Caco-2 (cell line): Measurements from ENCODE around the gene RASGRF2. TPM values are rescaled to one million over a fixed set of nuclear protein-coding genes. Genes with fewer than 3 reads are reported as not detected.

Source experiments
- BruUV-seq: library from RNA; stranded (reverse); fragments of 400-500 nt; replicated peaks from 2 replicates; lab custom pipeline; 2021; lab: Mats Ljungman, UMichigan
- CTCF ChIA-PET: fragments of 300-600 bp; sonication (Branson Sonifier 250); formaldehyde crosslinking; loops from one replicate; lab custom pipeline; 2022; ENCODE audit warnings: antibody characterized with exemption; lab: Charles Lee
- POLR2A ChIA-PET: fragments of 300-600 bp; sonication (Branson Sonifier 250); formaldehyde crosslinking; loops from one replicate; lab custom pipeline; 2022; ENCODE audit warnings: antibody characterized with exemption; lab: Charles Lee
- DNase-seq, 2 experiments: peaks; one replicate each; pipeline versions ENCODE4 v3.0.0 to v3.0.0-alpha.2; 2020 to 2022
- H3K27me3 ChIP-seq: replicated peaks from 2 replicates; pipeline ENCODE4 v1.6.0; 2011; ENCODE audit warnings: low read length; ENCODE audit not compliant: control insufficient read depth, insufficient read depth
- H3K36me3 ChIP-seq: 2 replicates; pipeline ENCODE4 v1.5.1; 2011; ENCODE audit warnings: low read length; ENCODE audit not compliant: control insufficient read depth, insufficient read depth
- H3K4me1 ChIP-seq: fragments of 250-450 bp; sonication (Bioruptor Pico); 2 replicates; pipeline ENCODE4 v1.5.1; 2020; ENCODE audit warnings: mild to moderate bottlenecking
- H3K4me3 ChIP-seq: 2 replicates; pipeline ENCODE4 v1.5.1; 2011; ENCODE audit warnings: low read depth, mild to moderate bottlenecking, control low read depth, low read length
- H3K9me3 ChIP-seq: fragments of 250-450 bp; sonication (Bioruptor Pico); 2 replicates; pipeline ENCODE4 v1.5.1; 2020; ENCODE audit warnings: mild to moderate bottlenecking, moderate library complexity
- H3K27ac Mint-ChIP-seq: one replicate; pipeline ENCODE4 v1.8.0; 2022; ENCODE audit warnings: mixed read lengths; ENCODE audit not compliant: unreplicated experiment
- H3K27me3 Mint-ChIP-seq: one replicate; pipeline ENCODE4 v1.8.0; 2022; ENCODE audit warnings: mixed read lengths; ENCODE audit not compliant: insufficient read depth, unreplicated experiment
- H3K36me3 Mint-ChIP-seq: one replicate; pipeline ENCODE4 v1.8.0; 2022; ENCODE audit warnings: mild to moderate bottlenecking, mixed read lengths; ENCODE audit not compliant: insufficient read depth, unreplicated experiment
- H3K4me1 Mint-ChIP-seq: one replicate; pipeline ENCODE4 v1.8.0; 2022; ENCODE audit warnings: low read depth, mixed read lengths; ENCODE audit not compliant: unreplicated experiment
- H3K4me3 Mint-ChIP-seq: one replicate; pipeline ENCODE4 v1.8.0; 2022; ENCODE audit warnings: mild to moderate bottlenecking, moderate library complexity, mixed read lengths; ENCODE audit not compliant: unreplicated experiment
- H3K9me3 Mint-ChIP-seq: one replicate; pipeline ENCODE4 v1.8.0; 2022; ENCODE audit warnings: mixed read lengths; ENCODE audit not compliant: unreplicated experiment
- intact Hi-C: fragments of 100-400 bp; cut with micrococcal nuclease; formaldehyde crosslinking; loops from one replicate; pipeline ENCODE4 v1.10.0; 2022; ENCODE audit not compliant: unreplicated experiment
- total RNA-seq: library from RNA; stranded (reverse); gene quantifications from 2 replicates; pipeline ENCODE4 v1.2.3, GENCODE V29; 2022
- TF ChIP-seq, protein P1 (sequence below), 2 experiments: fragments of 200-600 bp in 1 of 2; IDR thresholded peaks; 1 replicate in 1 of 2; 2 replicates in 1 of 2; pipeline versions ENCODE4 v1.5.1 to v1.8.0; 2011 to 2022; ENCODE audit warnings: antibody characterized with exemption in 1 of 2, control low read depth in 1 of 2, inconsistent platforms in 1 of 2, low read depth in 1 of 2, low read length in 1 of 2, mild to moderate bottlenecking in 1 of 2, moderate library complexity in 1 of 2; ENCODE audit not compliant: insufficient read depth in 1 of 2, severe bottlenecking in 1 of 2, unreplicated experiment in 1 of 2

RASGRF2 gene
- total RNA-seq, 1 experiment from 2014 or later, result 23.1 TPM

DNA sequence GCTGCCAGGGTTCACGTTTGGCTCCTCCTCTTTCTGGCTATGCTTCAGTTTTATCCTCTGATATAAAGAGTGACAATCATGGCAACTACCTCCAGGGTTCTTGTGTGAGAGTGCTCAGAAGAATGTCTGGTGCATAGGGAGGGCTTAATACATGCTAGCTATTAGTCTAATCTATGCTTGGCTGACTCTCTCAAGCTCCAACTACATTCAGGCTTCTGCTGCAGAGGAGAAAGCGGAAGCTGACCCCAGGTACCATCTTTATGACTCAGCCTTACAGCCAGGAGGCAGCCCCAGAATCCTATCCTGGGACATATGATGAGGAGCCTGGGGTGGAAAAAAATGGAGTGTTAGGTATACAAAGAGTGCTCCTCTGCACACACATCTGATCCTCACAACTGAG is 32.1 kb upstream of the RASGRF2 start:
- Mint-ChIP-seq H3K27ac (no peak overlapping the region), H3K27me3 (no peaks in the 10 kb centered on the region), H3K9me3 (no peaks in the 10 kb centered on the region), H3K4me1 (no peaks in the 10 kb centered on the region), H3K4me3 (no peak overlapping the region), H3K36me3 (no peaks in the 10 kb centered on the region)
- Histone ChIP-seq H3K4me1 (no peaks in the 10 kb centered on the region), H3K27me3 (no peaks in the 10 kb centered on the region), H3K9me3 (no peaks in the 10 kb centered on the region), H3K4me3 (no peak overlapping the region), H3K36me3 (no peaks in the 10 kb centered on the region)
- BruUV-seq, result no TSS peak
- ChIA-PET CTCF (no interaction called here), POLR2A (no interaction called here)
- TF ChIP-seq, protein P1, sequence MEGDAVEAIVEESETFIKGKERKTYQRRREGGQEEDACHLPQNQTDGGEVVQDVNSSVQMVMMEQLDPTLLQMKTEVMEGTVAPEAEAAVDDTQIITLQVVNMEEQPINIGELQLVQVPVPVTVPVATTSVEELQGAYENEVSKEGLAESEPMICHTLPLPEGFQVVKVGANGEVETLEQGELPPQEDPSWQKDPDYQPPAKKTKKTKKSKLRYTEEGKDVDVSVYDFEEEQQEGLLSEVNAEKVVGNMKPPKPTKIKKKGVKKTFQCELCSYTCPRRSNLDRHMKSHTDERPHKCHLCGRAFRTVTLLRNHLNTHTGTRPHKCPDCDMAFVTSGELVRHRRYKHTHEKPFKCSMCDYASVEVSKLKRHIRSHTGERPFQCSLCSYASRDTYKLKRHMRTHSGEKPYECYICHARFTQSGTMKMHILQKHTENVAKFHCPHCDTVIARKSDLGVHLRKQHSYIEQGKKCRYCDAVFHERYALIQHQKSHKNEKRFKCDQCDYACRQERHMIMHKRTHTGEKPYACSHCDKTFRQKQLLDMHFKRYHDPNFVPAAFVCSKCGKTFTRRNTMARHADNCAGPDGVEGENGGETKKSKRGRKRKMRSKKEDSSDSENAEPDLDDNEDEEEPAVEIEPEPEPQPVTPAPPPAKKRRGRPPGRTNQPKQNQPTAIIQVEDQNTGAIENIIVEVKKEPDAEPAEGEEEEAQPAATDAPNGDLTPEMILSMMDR (IDR thresholded peaks at IDR 0.05; ENCODE audit: insufficient read depth in 1 of 2, low read depth in 1 of 2, low read length in 1 of 2, severe bottlenecking in 1 of 2, unreplicated experiment in 1 of 2), result no peak
- intact Hi-C loops, result no loop called here
- DNase-seq, result no peak

DNA sequence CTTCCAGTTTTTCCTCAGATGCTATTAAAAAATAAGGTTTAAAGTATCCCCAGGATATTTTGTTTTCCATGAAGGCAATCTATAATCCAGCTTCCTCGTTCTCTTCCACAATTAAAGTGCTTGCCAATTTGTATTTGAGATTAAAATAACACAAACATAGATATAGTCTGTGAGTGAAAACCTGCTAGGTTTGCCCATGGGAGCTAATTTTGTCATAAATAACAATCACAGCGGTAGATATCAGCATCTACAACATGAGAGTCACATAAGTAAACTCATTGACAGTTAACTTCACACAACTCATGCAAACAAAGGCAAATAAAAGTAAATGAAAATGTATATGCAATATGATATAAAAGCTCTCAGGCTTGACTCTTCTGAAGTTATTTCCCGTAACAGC is 29.2 kb upstream of the RASGRF2 start:
- H3K9me3 ChIP-seq, result no peaks in the 10 kb centered on the region
- no peaks in the 10 kb centered on the region for H3K36me3 Mint-ChIP-seq
- no peak overlapping the region for H3K4me3 Mint-ChIP-seq
- intact Hi-C loops, result no loop called here
- no peak overlapping the region for H3K4me3 ChIP-seq
- no TSS peak for BruUV-seq
- no peaks in the 10 kb centered on the region for H3K9me3 Mint-ChIP-seq
- H3K27me3 Mint-ChIP-seq, result no peaks in the 10 kb centered on the region
- H3K4me1 ChIP-seq, result no peaks in the 10 kb centered on the region
- ChIA-PET CTCF (no interaction called here), POLR2A (no interaction called here)
- DNase-seq, result no peak
- TF ChIP-seq, protein P1 (IDR thresholded peaks at IDR 0.05; ENCODE audit: insufficient read depth in 1 of 2, low read depth in 1 of 2, low read length in 1 of 2, severe bottlenecking in 1 of 2, unreplicated experiment in 1 of 2), result no peak
- H3K4me1 Mint-ChIP-seq, result no peaks in the 10 kb centered on the region
- H3K27me3 ChIP-seq, result no peaks in the 10 kb centered on the region
- no peak overlapping the region for H3K27ac Mint-ChIP-seq
- no peaks in the 10 kb centered on the region for H3K36me3 ChIP-seq

DNA sequence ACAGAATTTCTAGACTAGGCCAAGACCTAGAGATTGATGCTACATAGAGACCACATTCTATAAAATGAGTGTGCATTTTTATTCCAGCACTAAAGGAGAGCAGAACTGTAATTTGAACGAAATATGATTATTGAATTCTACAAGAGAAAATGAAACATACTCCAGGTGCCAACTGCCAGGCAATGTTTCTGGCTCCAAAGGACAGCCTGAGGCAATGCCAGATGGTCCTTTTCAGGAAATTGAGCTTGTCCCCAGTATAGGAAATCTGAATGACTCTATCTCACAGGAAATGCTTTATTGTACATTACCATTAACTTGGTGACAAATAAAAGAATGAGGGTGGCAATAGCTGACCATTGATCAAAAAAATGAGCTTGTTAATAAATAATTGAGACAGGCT is 28.8 kb upstream of the RASGRF2 start:
- CTCF ChIA-PET, result no interaction called here
- intact Hi-C loops, result no loop called here

More for the DNA sequence above, 28.8 kb upstream of the RASGRF2 start:
- POLR2A ChIA-PET, result no interaction called here
- Histone ChIP-seq H3K36me3 (no peaks in the 10 kb centered on the region), H3K4me1 (no peaks in the 10 kb centered on the region), H3K4me3 (no peak overlapping the region), H3K27me3 (no peaks in the 10 kb centered on the region), H3K9me3 (no peaks in the 10 kb centered on the region)
- no TSS peak for BruUV-seq
- H3K4me3 Mint-ChIP-seq, result no peak overlapping the region
- DNase-seq, result no peak
- no peaks in the 10 kb centered on the region for H3K9me3 Mint-ChIP-seq
- no peaks in the 10 kb centered on the region for H3K36me3 Mint-ChIP-seq
- H3K27me3 Mint-ChIP-seq, result no peaks in the 10 kb centered on the region
- TF ChIP-seq, protein P1 (IDR thresholded peaks at IDR 0.05; ENCODE audit: insufficient read depth in 1 of 2, low read depth in 1 of 2, low read length in 1 of 2, severe bottlenecking in 1 of 2, unreplicated experiment in 1 of 2), result no peak
- no peak overlapping the region for H3K27ac Mint-ChIP-seq
- no peaks in the 10 kb centered on the region for H3K4me1 Mint-ChIP-seq
